ENCODE measurements around the gene BHLHE40.

Gene BHLHE40

DNA sequence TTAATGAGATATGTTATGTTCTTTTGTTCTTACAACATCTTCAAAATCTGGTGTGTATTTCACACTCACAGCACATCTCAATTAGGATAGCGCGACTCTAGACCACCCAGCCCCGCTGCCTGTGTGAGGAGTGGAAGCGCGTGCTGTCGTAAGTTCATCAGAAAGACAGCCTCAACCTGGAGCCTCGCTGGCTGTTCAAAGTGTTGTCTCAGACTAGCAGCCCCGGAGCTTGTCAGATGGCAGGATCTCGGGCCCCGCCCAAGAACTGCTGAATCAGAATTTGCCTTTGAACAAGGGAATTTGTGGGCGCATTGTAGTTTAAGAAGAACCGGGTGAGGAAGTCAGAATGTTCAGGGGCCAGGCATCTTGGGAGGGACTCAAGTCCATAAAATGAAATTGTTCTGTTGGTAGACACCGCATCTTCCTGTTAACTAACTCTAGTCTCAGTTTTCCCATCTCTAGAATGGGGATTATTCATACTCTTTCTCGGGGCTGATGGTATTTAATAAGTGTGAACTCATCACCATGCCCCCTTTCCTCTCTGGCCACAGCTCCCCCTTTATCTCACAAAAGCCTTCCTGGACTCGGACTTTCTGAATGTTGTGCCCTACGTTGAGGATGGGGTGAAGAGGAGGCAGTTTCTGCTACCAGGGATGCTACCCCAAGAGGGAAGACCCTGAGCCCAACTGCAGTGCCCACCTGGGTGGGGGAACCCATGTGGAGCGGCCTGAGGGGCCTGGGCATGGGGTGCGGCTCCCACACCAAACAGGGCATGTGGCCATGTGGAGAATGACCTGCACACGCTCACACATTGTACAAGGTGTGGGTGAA lies 40.4 kb downstream of the BHLHE40 start:
- DNase-seq (ENCODE audit: low read depth) = no peak

DNA sequence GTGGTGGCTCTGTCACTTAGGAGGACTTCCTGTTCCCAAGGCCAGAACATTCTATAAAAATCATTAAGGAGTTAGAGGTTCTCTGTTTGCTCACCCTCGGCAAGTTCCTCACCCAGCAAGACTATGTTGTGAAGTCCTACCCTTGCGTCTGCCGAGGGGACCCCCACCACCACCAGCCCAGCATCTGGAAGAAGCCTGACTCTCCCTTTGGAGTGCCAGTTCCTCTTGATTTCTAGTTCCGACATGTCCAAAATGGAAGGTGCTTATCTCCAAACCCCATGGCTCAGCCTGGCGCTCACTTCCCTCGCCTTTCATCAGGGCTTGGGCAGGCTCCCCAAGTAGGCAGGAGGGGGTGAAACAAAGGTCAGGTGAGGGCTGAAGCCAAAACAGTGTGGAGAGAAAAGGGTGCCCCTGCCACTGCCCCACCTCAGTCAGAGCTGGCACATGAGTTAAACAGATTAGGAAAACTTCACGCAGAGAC lies 41.0 kb downstream of the BHLHE40 start:
- TF ChIP-seq, protein P1, sequence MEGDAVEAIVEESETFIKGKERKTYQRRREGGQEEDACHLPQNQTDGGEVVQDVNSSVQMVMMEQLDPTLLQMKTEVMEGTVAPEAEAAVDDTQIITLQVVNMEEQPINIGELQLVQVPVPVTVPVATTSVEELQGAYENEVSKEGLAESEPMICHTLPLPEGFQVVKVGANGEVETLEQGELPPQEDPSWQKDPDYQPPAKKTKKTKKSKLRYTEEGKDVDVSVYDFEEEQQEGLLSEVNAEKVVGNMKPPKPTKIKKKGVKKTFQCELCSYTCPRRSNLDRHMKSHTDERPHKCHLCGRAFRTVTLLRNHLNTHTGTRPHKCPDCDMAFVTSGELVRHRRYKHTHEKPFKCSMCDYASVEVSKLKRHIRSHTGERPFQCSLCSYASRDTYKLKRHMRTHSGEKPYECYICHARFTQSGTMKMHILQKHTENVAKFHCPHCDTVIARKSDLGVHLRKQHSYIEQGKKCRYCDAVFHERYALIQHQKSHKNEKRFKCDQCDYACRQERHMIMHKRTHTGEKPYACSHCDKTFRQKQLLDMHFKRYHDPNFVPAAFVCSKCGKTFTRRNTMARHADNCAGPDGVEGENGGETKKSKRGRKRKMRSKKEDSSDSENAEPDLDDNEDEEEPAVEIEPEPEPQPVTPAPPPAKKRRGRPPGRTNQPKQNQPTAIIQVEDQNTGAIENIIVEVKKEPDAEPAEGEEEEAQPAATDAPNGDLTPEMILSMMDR (IDR thresholded peaks at IDR 0.05; ENCODE audit: control insufficient read depth, insufficient read depth, low read depth, low read length, missing control alignments) = no peak
- no peak overlapping the region for H3K4me3 ChIP-seq (ENCODE audit: control insufficient read depth, low read depth, low read length)
- DNase-seq (ENCODE audit: low read depth) = no peak

More for the DNA sequence above, 40.4 kb downstream of the BHLHE40 start:
- H3K4me3 ChIP-seq (ENCODE audit: control insufficient read depth, low read depth, low read length) = no peak overlapping the region
- TF ChIP-seq, protein P1 (IDR thresholded peaks at IDR 0.05; ENCODE audit: control insufficient read depth, insufficient read depth, low read depth, low read length, missing control alignments) = no peak

DNA sequence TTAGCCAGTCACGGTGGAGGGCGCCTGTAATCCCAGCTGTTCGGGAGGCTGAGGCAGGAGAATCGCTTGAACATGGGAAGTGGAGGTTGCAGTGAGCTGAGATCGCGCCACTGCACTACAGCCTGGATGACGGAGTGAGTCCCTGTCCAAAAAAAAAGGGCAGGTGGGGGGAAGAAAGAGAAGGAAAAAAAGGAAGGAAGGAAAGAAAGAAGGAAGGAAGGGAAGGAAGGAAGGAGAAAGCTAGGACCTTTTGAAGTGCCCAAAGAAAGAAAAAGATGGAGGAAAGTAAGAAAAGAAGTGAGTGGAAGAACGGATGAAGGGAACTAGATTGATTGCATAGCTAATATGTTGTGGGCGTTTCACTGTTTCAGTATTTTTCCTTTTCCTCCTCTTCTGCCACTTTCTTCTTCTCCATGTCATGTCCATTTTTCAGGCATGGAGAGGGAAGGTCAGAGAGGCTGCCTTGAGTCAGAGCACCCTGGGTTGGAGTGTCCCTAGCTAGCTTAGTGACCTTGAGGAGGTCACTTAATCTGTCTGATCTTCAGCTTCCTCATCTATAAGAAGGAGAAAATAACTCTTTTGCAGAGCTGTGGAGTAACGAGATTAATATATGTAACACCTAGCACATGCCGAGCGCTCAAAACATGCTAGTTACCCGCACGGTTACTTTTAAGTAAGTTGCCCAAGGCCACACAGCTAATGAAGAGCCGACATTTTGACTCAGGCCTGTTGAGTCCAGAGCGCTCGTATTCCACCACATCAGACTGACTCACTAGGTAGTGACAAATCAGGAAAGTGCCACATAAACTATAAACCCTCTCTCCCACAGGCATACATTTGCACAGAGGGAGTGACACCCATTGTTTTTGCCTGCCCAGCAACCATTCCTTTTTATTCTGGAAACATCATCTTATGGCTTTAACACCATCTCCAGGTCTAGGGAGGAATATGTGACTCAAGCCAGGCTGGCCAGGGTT lies 42.2 kb downstream of the BHLHE40 start:
- DNase-seq (ENCODE audit: low read depth) = no peak
- TF ChIP-seq, protein P1 (IDR thresholded peaks at IDR 0.05; ENCODE audit: control insufficient read depth, insufficient read depth, low read depth, low read length, missing control alignments) = no peak
- H3K4me3 ChIP-seq (ENCODE audit: control insufficient read depth, low read depth, low read length) = no peak overlapping the region

DNA sequence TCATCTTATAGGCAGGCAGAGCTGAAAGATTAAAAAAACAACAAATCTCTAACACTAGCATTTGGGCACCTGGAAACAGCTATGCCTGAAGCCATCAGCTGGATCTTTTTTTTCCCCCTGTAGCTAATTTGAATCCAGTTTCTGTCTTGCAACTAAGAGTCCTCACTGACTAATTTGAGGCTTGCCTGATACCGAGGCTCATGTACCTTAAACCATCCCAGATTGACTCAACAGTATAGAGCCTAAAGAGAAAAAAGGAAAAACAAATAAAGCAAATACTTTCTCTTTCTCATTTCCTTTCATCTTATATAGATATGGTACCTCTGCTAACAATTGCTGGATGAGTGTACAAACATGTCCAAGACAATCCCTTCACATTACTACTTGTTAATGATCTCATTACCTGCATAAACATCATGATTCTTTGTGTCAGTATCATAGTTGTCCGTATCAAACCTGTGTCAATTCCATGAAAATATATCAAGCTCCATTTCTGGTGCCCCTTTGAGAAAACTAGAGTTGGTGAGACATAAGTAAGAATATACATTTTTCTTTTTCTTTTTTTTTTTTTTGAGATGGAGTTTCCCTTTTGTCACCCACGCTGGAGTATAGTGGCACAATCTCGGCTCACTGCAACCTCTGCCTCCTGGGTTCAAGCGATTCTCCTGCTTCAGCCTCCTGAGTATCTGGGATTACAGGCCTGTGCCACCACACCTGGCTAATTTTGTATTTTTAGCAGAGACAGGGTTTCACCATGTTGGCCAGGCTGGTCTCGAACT lies 43.1 kb downstream of the BHLHE40 start:
- TF ChIP-seq, protein P1 (IDR thresholded peaks at IDR 0.05; ENCODE audit: control insufficient read depth, insufficient read depth, low read depth, low read length, missing control alignments) = no peak
- no peak overlapping the region for H3K4me3 ChIP-seq (ENCODE audit: control insufficient read depth, low read depth, low read length)
- no peak for DNase-seq (ENCODE audit: low read depth)

DNA sequence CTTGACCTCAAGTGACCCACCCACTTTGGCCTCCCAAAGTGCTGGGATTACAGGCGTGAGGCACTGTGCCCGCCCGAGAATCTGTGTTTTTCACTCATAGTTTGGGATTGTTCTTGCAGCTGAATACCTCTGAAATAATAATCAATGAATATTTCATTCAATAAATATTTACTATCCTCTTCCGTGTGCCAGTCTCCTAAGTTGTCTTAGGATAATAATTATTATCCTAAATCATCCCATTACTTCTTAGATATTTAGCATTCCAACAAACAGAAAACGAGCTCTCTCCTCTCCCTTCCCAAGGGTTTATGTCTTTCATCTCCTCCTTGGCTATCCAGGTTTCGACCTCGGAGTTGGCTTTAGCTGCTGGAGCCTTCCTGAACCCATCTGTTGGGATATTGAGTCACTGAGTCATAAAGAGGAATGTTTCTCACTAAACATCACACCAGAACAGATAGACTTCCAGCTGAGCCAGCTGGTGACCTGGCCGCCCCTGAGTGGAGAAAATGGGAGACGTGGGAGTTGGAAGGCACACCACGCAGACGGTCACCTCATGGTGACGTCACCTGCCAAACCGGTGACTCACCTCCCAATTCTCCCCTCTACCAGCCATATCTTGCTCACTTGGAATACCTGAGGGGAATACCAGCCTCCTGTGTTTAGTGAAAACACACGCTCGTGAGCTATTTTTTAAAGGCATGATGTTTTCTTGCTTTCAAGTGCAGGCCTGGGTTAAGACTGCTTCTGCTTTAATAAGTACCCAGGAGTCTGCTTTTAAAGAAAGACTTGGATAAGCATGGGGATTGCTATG lies 43.9 kb downstream of the BHLHE40 start:
- no peak overlapping the region for H3K4me3 ChIP-seq (ENCODE audit: control insufficient read depth, low read depth, low read length)
- TF ChIP-seq, protein P1 (IDR thresholded peaks at IDR 0.05; ENCODE audit: control insufficient read depth, insufficient read depth, low read depth, low read length, missing control alignments) = no peak
- peak; percentile 95 for DNase-seq (ENCODE audit: low read depth)
